SK-N-SH treated with all-trans-retinoic acid at 6 μM for 48 hours (cell line): ENCODE measurements around the gene ARHGEF3.

Experiments used
- ARNTL ChIP-seq: fragments of 450-650 bp; formaldehyde crosslinking; IDR thresholded peaks from 2 replicates; pipeline ENCODE4 v1.5.0; 2020; ENCODE audit warnings: low read depth, mild to moderate bottlenecking, moderate library complexity, borderline replicate concordance
- CREB5 ChIP-seq: fragments of 250-450 bp; sonication (Bioruptor Pico); IDR thresholded peaks from 2 replicates; pipeline ENCODE4 v1.5.1; 2020; ENCODE audit warnings: low read depth, mild to moderate bottlenecking, moderate library complexity
- CSRNP3 ChIP-seq: fragments of 250-450 bp; sonication (Bioruptor Pico); IDR thresholded peaks from 2 replicates; pipeline ENCODE4 v1.5.1; 2021; ENCODE audit warnings: mild to moderate bottlenecking, moderate library complexity
- ESRRG ChIP-seq: fragments of 250-450 bp; sonication (Bioruptor Pico); IDR thresholded peaks from 2 replicates; pipeline ENCODE4 v1.6.1; 2021; ENCODE audit warnings: mild to moderate bottlenecking
- GLIS3 ChIP-seq: fragments of 250-450 bp; sonication (Bioruptor Pico); IDR thresholded peaks from 2 replicates; pipeline ENCODE4 v1.5.0; 2020; ENCODE audit warnings: mild to moderate bottlenecking, moderate library complexity
- OSR1 ChIP-seq: fragments of 250-450 bp; sonication (Bioruptor Pico); IDR thresholded peaks from 2 replicates; pipeline ENCODE4 v1.8.0; 2022; ENCODE audit warnings: moderate library complexity, mild to moderate bottlenecking, inconsistent platforms
- PATZ1 ChIP-seq: fragments of 250-450 bp; sonication (Bioruptor Pico); IDR thresholded peaks from 2 replicates; pipeline ENCODE4 v1.8.0; 2020; ENCODE audit warnings: mild to moderate bottlenecking, moderate library complexity, borderline replicate concordance
- PPARA ChIP-seq: fragments of 250-450 bp; sonication (Bioruptor Pico); IDR thresholded peaks from 2 replicates; pipeline ENCODE4 v1.5.0; 2020; ENCODE audit warnings: mild to moderate bottlenecking, borderline replicate concordance
- SNAI2 ChIP-seq: fragments of 250-450 bp; sonication (Bioruptor Pico); IDR thresholded peaks from 2 replicates; pipeline ENCODE4 v1.5.0; 2020; ENCODE audit warnings: mild to moderate bottlenecking, moderate library complexity
- TCF4 ChIP-seq: fragments of 250-450 bp; sonication (Bioruptor Pico); IDR thresholded peaks from 2 replicates; pipeline ENCODE4 v1.8.0; 2021; ENCODE audit warnings: mild to moderate bottlenecking, moderate library complexity, borderline replicate concordance
- TOX ChIP-seq: fragments of 250-450 bp; sonication (Bioruptor Pico); IDR thresholded peaks from 2 replicates; pipeline ENCODE4 v1.8.0; 2021; ENCODE audit warnings: mild to moderate bottlenecking, moderate library complexity, borderline replicate concordance
- TSHZ2 ChIP-seq: fragments of 250-450 bp; sonication (Bioruptor Pico); IDR thresholded peaks from 2 replicates; pipeline ENCODE4 v1.5.0; 2020; ENCODE audit warnings: mild to moderate bottlenecking, moderate library complexity
- ZFP3 ChIP-seq: fragments of 250-450 bp; sonication (Bioruptor Pico); IDR thresholded peaks from 2 replicates; pipeline ENCODE4 v1.5.0; 2020; ENCODE audit warnings: mild to moderate bottlenecking, moderate library complexity
- ZFP30 ChIP-seq: fragments of 450-650 bp; formaldehyde crosslinking; IDR thresholded peaks from 2 replicates; pipeline ENCODE4 v1.5.0; 2022; ENCODE audit warnings: mild to moderate bottlenecking, moderate library complexity

GRCh38 chr3:56788521-56788920 is 13.2 kb downstream of the ARHGEF3 start:
- TF ChIP-seq PATZ1 (CRISPR knock-in tag), result no peak
- no peak for TF ChIP-seq CREB5 (CRISPR knock-in tag)
- TF ChIP-seq ZFP30, result no peak
- TF ChIP-seq ARNTL (CRISPR knock-in tag), result no peak
- TF ChIP-seq GLIS3 (CRISPR knock-in tag), result no peak
- TF ChIP-seq TCF4 (CRISPR knock-in tag), result no peak
- no peak for TF ChIP-seq ZFP3
- no peak for TF ChIP-seq ESRRG (CRISPR knock-in tag)
- TF ChIP-seq TSHZ2, result no peak
- TF ChIP-seq TOX (CRISPR knock-in tag), result no peak
- no peak for TF ChIP-seq PPARA (CRISPR knock-in tag)
- no peak for TF ChIP-seq CSRNP3 (CRISPR knock-in tag)
- TF ChIP-seq OSR1 (CRISPR knock-in tag), result no peak
- TF ChIP-seq SNAI2 (CRISPR knock-in tag), result no peak
